Upper lobe of left lung (tissue), 6 donors: Measurements from ENCODE around the gene VIPR1. TPM values are rescaled to one million over a fixed set of nuclear protein-coding genes. Genes with fewer than 3 reads are reported as not detected.

ENCODE experiments used
- ATAC-seq, 2 donors: fragments of 200-7000 bp; cut with Tn5 transposase; one replicate each; pipeline ENCODE4 v1.9.1; 2022; ENCODE audit warnings: mild to moderate bottlenecking in 2 of 2, moderate library complexity in 2 of 2; ENCODE audit not compliant: low FRiP score in 2 of 2
- DNase-seq, 2 donors: peaks; one replicate each; pipeline ENCODE4 v3.0.0-alpha.2; 2019 to 2020
- H3K27ac ChIP-seq, 4 donors: fragments of 200-600 bp; sonication (generic); one replicate each; pipeline ENCODE4 v1.5.1; 2016 to 2019
- H3K27me3 ChIP-seq, 4 donors: fragments of 200-600 bp; sonication (generic); one replicate each; pipeline ENCODE4 v1.5.1; 2017 to 2019
- H3K36me3 ChIP-seq, 4 donors: fragments of 200-600 bp; sonication (generic); one replicate each; pipeline ENCODE4 v1.5.1; 2016 to 2019
- H3K4me1 ChIP-seq, 4 donors: fragments of 200-600 bp; sonication (generic); one replicate each; pipeline ENCODE4 v1.5.1; 2018 to 2019
- H3K4me3 ChIP-seq, 4 donors: fragments of 200-600 bp; sonication (generic); one replicate each; pipeline ENCODE4 v1.5.1; 2017 to 2019; ENCODE audit warnings: mild to moderate bottlenecking in 2 of 4, moderate library complexity in 1 of 4
- H3K9me3 ChIP-seq, 4 donors: fragments of 200-600 bp; sonication (generic); one replicate each; pipeline ENCODE4 v1.5.1; 2018 to 2019
- CTCF ChIP-seq, 6 experiments: fragments of 450-650 bp in 4 of 6; fragments of 200-600 bp in 2 of 6; sonication (generic) in 2 of 6; IDR thresholded peaks; one replicate each; pipeline ENCODE4 v1.5.1; 2016 to 2019; ENCODE audit warnings: antibody characterized with exemption in 6 of 6
- EP300 ChIP-seq, 4 donors: sonication (generic); formaldehyde crosslinking; IDR thresholded peaks; one replicate each; pipeline ENCODE4 v1.5.1; 2017; ENCODE audit warnings: antibody characterized with exemption in 4 of 4, control low read depth in 2 of 4
- POLR2A ChIP-seq, 4 donors: fragments of 450-650 bp; IDR thresholded peaks; one replicate each; pipeline ENCODE4 v1.5.1; 2016 to 2017; ENCODE audit warnings: antibody characterized with exemption in 4 of 4, mild to moderate bottlenecking in 2 of 4
- POLR2AphosphoS5 ChIP-seq, 2 donors: sonication (generic); formaldehyde crosslinking; IDR thresholded peaks; one replicate each; pipeline ENCODE4 v1.5.1; 2017; ENCODE audit warnings: antibody characterized with exemption in 2 of 2
- WGBS, 2 donors: methylation state at CpG; one replicate each; pipeline ENCODE4 v1.1.5; 2017 to 2018; 5-methylcytosine and 5-hydroxymethylcytosine counted together
- total RNA-seq, 6 donors: library from RNA; depleted of rRNA in 4 of 6; stranded (reverse); fragments of >200 nt in 4 of 6; gene quantifications; one replicate each; pipeline versions ENCODE4 v1.1.0 to v1.2.1, GENCODE V29; 2016 to 2021
- donor health status: DM: no; HTN: no; CAD: no; lungs with moderate emphysema.
- donor health status: DM: no; HTN: yes; CAD: no; lungs with severe emphysema.

VIPR1 gene
- total RNA-seq, 6 donors from 2014 or later, result 92.6 to 577 (median 198) TPM

DNA sequence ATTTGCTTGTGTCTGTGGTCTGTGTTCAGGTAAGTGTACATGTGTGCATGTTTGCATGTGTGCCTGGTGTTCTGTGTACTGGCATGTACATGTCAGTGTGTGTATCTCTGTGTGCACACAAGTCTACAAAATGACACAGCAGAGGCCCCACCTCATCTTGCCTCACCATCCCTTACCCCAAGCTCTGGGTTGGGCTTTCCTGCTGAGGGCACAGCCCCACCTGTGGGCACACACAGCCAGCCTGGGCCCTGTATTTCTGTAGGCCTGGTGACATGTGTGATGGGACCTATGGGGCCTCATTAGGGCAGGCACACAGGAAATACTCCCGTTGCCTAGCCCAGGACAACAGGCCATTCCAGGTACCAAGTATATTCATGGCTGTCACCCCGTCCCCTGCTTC, 13.5 kb downstream of the VIPR1 start:
- H3K9me3 ChIP-seq, result no peaks in the 10 kb centered on the region
- peaks cover 0 to 82% (median 8%) of the 10 kb centered on the region in 4 donors for H3K36me3 ChIP-seq
- no peaks in the 10 kb centered on the region for H3K27me3 ChIP-seq
- ATAC-seq (no peak), DNase-seq (no peak)
- H3K4me1 ChIP-seq, result peaks cover 61 to 80% (median 64%) of the 10 kb centered on the region in 4 donors
- WGBS, 2 donors, result 63 to 74% methylated on average over 2 of the region's 2 CpGs
- TF ChIP-seq CTCF (IDR thresholded peaks at IDR 0.05) (no peak), EP300 (IDR thresholded peaks at IDR 0.05) (no peak), POLR2AphosphoS5 (IDR thresholded peaks at IDR 0.05) (no peak), POLR2A (IDR thresholded peaks at IDR 0.05) (no peak)
- no peak overlapping the region for H3K4me3 ChIP-seq
- H3K27ac ChIP-seq, result peak overlapping the region; percentile 76 to 93 (median 82)

GRCh38 chr3:42516443-42516842, 14.0 kb downstream of the VIPR1 start:
- H3K4me1 ChIP-seq, result peaks cover 60 to 79% (median 62%) of the 10 kb centered on the region in 4 donors
- H3K4me3 ChIP-seq, result no peak overlapping the region

DNA sequence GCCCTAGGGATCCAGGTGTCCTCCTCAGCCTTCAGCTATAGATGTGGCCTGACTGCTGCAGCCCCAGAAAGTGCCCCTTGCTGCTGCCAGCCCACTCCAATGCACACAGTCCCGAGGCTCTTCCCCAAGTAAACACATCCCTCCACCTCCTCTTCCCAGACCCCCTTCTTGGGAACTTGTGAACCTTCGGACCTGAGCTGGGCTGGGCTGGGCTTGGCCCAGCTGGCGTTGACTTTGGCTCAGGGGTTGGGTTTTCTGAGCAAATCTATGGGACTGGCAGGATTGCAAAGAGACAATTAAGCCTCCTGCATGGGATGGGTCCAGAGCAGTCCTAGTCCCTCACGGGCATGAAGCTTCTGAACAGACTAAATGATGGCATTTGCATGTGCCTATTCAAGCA, 14.7 kb downstream of the VIPR1 start:
- peaks cover 54 to 72% (median 59%) of the 10 kb centered on the region in 4 donors for H3K4me1 ChIP-seq
- peak overlapping the region; percentile 76 to 93 (median 82) for H3K27ac ChIP-seq
- ATAC-seq, result no peak

More at GRCh38 chr3:42516443-42516842, 14.0 kb downstream of the VIPR1 start:
- 55 to 58% methylated on average over 5 of the region's 5 CpGs for WGBS, 2 donors
- no peaks in the 10 kb centered on the region for H3K9me3 ChIP-seq
- peak in 1 of 2 donors; percentile 33 for DNase-seq
- no peak for ATAC-seq
- no peaks in the 10 kb centered on the region for H3K27me3 ChIP-seq
- H3K36me3 ChIP-seq, result peaks cover 0 to 81% (median 9%) of the 10 kb centered on the region in 4 donors
- peak in 1 of 2 donors; percentile 59 for TF ChIP-seq POLR2AphosphoS5 (IDR thresholded peaks at IDR 0.05)
- peak in 1 of 4 donors; percentile 18 for TF ChIP-seq POLR2A (IDR thresholded peaks at IDR 0.05)
- TF ChIP-seq EP300 (IDR thresholded peaks at IDR 0.05), result peak in 1 of 4 donors; percentile 3
- TF ChIP-seq CTCF (IDR thresholded peaks at IDR 0.05), result no peak
- H3K27ac ChIP-seq, result peak overlapping the region; percentile 76 to 93 (median 82)

GRCh38 chr3:42518800-42519567, 16.5 kb downstream of the VIPR1 start:
- H3K27ac ChIP-seq, result peak overlapping the region; percentile 72 to 93 (median 82)
- ATAC-seq, result no peak
- DNase-seq, result no peak

More for the DNA sequence above, 14.7 kb downstream of the VIPR1 start:
- Histone ChIP-seq H3K9me3 (no peaks in the 10 kb centered on the region), H3K4me3 (no peak overlapping the region), H3K27me3 (no peaks in the 10 kb centered on the region), H3K36me3 (peaks cover 0 to 77% (median 11%) of the 10 kb centered on the region in 4 donors)
- no peak for TF ChIP-seq EP300 (IDR thresholded peaks at IDR 0.05)
- no peak for TF ChIP-seq CTCF (IDR thresholded peaks at IDR 0.05)
- TF ChIP-seq POLR2A (IDR thresholded peaks at IDR 0.05), result no peak
- TF ChIP-seq POLR2AphosphoS5 (IDR thresholded peaks at IDR 0.05), result no peak
- DNase-seq, result no peak
- 35 to 46% methylated on average over 4 of the region's 4 CpGs for WGBS, 2 donors

More at GRCh38 chr3:42518800-42519567, 16.5 kb downstream of the VIPR1 start:
- H3K27me3 ChIP-seq, result no peaks in the 10 kb centered on the region
- 68 to 83% methylated on average over 4 to 6 of the region's 6 CpGs for WGBS, 2 donors
- no peak for TF ChIP-seq POLR2AphosphoS5 (IDR thresholded peaks at IDR 0.05)
- peak in 2 of 6 experiments; percentile 20 to 29 for TF ChIP-seq CTCF (IDR thresholded peaks at IDR 0.05)
- H3K4me3 ChIP-seq, result no peak overlapping the region
- no peaks in the 10 kb centered on the region for H3K9me3 ChIP-seq
- peaks cover 45 to 56% (median 50%) of the 10 kb centered on the region in 4 donors for H3K4me1 ChIP-seq
- peaks cover 3 to 72% (median 18%) of the 10 kb centered on the region in 4 donors for H3K36me3 ChIP-seq
